ENCODE data around the gene IL23A. TPM values are rescaled to one million over a fixed set of nuclear protein-coding genes. Genes with fewer than 3 reads are reported as not detected.

IL23A gene
- total and polyA plus RNA-seq, 10 of the 15 experiments (the other 5 are each of a cell fraction or from before 2014, with no cell fraction given): 3.3 to 11.1 (median 5.2) TPM

DNA sequence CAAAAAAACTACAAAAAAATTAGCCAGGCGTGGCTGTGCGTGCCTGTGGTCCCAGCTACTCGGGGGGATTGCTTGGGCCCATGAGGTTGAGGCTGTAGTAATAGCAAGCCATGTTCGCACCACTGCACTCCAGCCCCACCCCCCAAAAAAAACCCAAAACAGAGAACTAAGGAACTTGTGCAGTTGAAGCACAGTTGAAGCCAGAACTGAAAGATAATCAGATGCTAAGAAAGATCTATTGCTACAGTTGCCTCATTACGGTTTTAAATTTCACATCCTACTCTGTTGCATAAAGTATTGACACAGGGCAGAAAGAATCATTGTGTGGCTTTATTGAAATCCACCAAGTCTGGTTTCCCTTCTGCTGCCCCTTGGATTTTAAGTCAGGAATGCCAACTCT, 42.4 kb upstream of the IL23A start:
- ATAC-seq: peak; percentile 5; the same call in 2 of the 3 replicates
- peak overlapping the region; percentile 7 for H3K27ac ChIP-seq (ENCODE audit: control insufficient read depth, insufficient read depth)
- BruUV-seq (replicated peaks): no TSS peak
- CTCF ChIA-PET: interaction anchor here (0.9 to 1.8 kb wide), 3 partner anchors 9 to 168 kb away, joined by 3 to 4 read pairs (median 3); no protein-coding TSS in a partner anchor
- RAD21 ChIA-PET (ENCODE audit: unreplicated experiment): interaction anchor here (1.0 kb wide), 2 partner anchors 37 to 168 kb away, joined by 3 read pairs; no protein-coding TSS in a partner anchor
- H4K20me1 ChIP-seq (ENCODE audit: control insufficient read depth, insufficient read depth): no peaks in the 10 kb centered on the region
- peak; percentile 32 for TF ChIP-seq MEF2B (IDR thresholded peaks at IDR 0.05; ENCODE audit: partially characterized antibody, poor library complexity, severe bottlenecking)
- TF ChIP-seq RBBP5 (conservative IDR thresholded peaks at IDR 0.05): no peak
- TF ChIP-seq CREB1 (IDR thresholded peaks at IDR 0.05; ENCODE audit: low read depth): no peak
- TF ChIP-seq HDGF (IDR thresholded peaks at IDR 0.05): no peak
- TF ChIP-seq MTA2 (IDR thresholded peaks at IDR 0.05; ENCODE audit: low read depth): 0 out of 2 replicates have a peak, but pooled peaks have one; percentile 21
- TF ChIP-seq, protein P1, sequence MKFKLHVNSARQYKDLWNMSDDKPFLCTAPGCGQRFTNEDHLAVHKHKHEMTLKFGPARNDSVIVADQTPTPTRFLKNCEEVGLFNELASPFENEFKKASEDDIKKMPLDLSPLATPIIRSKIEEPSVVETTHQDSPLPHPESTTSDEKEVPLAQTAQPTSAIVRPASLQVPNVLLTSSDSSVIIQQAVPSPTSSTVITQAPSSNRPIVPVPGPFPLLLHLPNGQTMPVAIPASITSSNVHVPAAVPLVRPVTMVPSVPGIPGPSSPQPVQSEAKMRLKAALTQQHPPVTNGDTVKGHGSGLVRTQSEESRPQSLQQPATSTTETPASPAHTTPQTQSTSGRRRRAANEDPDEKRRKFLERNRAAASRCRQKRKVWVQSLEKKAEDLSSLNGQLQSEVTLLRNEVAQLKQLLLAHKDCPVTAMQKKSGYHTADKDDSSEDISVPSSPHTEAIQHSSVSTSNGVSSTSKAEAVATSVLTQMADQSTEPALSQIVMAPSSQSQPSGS (IDR thresholded peaks at IDR 0.05; ENCODE audit: low read length): no peak
- peak; percentile 28; the same call in 1 of the 2 replicates for TF ChIP-seq RUNX3 (IDR thresholded peaks at IDR 0.05; ENCODE audit: low read length)
- TF ChIP-seq BHLHE40 (IDR thresholded peaks at IDR 0.05; ENCODE audit: borderline replicate concordance in 1 of 2, low read depth in 2 of 2, low read length in 1 of 2): peak in 1 of 2 experiments; percentile 40; a peak in 1 of 4 replicates
- TF ChIP-seq SMARCA5 (IDR thresholded peaks at IDR 0.05): no peak
- peak; percentile 49; the same call in 1 of the 2 replicates for TF ChIP-seq PAX5 (IDR thresholded peaks at IDR 0.05; ENCODE audit: borderline replicate concordance, low read depth, low read length)
- TF ChIP-seq FOXK2 (IDR thresholded peaks at IDR 0.05): no peak
- intact Hi-C loops (cut with micrococcal nuclease; ENCODE audit: unreplicated experiment): no loop called here
- no peak overlapping the region for H2AFZ ChIP-seq (ENCODE audit: control insufficient read depth, low read depth, low read length)
- SMC1A ChIA-PET (ENCODE audit: uncharacterized antibody, unreplicated experiment): interaction anchor here (1.0 to 2.8 kb wide), 3 partner anchors 14 to 168 kb away, joined by 4 to 14 read pairs (median 5); no protein-coding TSS in a partner anchor
- in situ Hi-C loops (cut with MboI): no loop called here
- DNase-seq (ENCODE audit: low read depth, low spot score): no peak
- peaks cover 66% of the 10 kb centered on the region for H3K79me2 ChIP-seq (ENCODE audit: control insufficient read depth, insufficient read depth, low read length)
- H3K4me3 ChIP-seq: peak overlapping the region; percentile 93; the same call in 1 of the 2 replicates
- H3K4me2 ChIP-seq (ENCODE audit: control insufficient read depth, insufficient read depth): peak overlapping the region; percentile 70
- POLR2A ChIA-PET: interaction anchor here (2.1 kb wide), 1 partner anchor 174 kb away, joined by 6 read pairs; no protein-coding TSS in a partner anchor
- peaks cover 27% of the 10 kb centered on the region for H3K4me1 ChIP-seq (ENCODE audit: control insufficient read depth, insufficient read depth, low read length)
- no peak overlapping the region for H3K9ac ChIP-seq (ENCODE audit: control insufficient read depth, insufficient read depth, low read length)
- peaks cover 0 to 14% of the 10 kb centered on the region in 2 experiments; a peak in 1 of 4 replicates for H3K36me3 ChIP-seq (ENCODE audit: control insufficient read depth in 2 of 2, insufficient read depth in 2 of 2, low read length in 1 of 2)
- 2% methylated on average over 5 of the region's 5 CpGs for WGBS (ENCODE audit: insufficient coverage, insufficient replicate concordance, low lambda C conversion rate, missing lambda C conversion rate)
- FAIRE-seq: no peak
- no peaks in the 10 kb centered on the region for H3K27me3 ChIP-seq (replicated peaks in 1 of 2; ENCODE audit: control insufficient read depth in 2 of 2, insufficient read depth in 2 of 2, low read length in 1 of 2)
- no peaks in the 10 kb centered on the region for H3K9me3 ChIP-seq (replicated peaks; ENCODE audit: control insufficient read depth, insufficient read depth, low read length)
